Progenitor cell of endocrine pancreas (in vitro differentiated cells): ENCODE results near the gene GULP1. TPM values are rescaled to one million over a fixed set of nuclear protein-coding genes. Genes with fewer than 3 reads are reported as not detected.
"Not testable (repeated sequence)": the region's sequence is repeated elsewhere in the genome, so short reads cannot be mapped to it uniquely, and the experiment has no call there.

Experiments
- DNase-seq: peaks from one replicate; pipeline ENCODE4 v3.0.0; 2021; ENCODE audit warnings: low spot score; ENCODE audit not compliant: unreplicated experiment
- H3K27ac Mint-ChIP-seq: 2 replicates; pipeline ENCODE4 v1.8.0; 2021; ENCODE audit warnings: mild to moderate bottlenecking, moderate library complexity, mixed read lengths
- H3K27me3 Mint-ChIP-seq: 2 replicates; pipeline ENCODE4 v1.8.0; 2021; ENCODE audit warnings: mixed read lengths
- H3K36me3 Mint-ChIP-seq: 2 replicates; pipeline ENCODE4 v1.8.0; 2022; ENCODE audit warnings: mixed read lengths; ENCODE audit not compliant: insufficient read depth
- H3K4me1 Mint-ChIP-seq: 2 replicates; pipeline ENCODE4 v1.8.0; 2021; ENCODE audit warnings: low read depth, mixed read lengths
- H3K4me3 Mint-ChIP-seq: 2 replicates; pipeline ENCODE4 v1.8.0; 2021; ENCODE audit warnings: low read depth, mild to moderate bottlenecking, moderate library complexity, mixed read lengths
- H3K9me3 Mint-ChIP-seq: 2 replicates; pipeline ENCODE4 v1.8.0; 2021; ENCODE audit warnings: low read depth, mixed read lengths
- CTCF ChIP-seq: fragments of 200-600 bp; sonication (generic); IDR thresholded peaks from one replicate; pipeline ENCODE4 v1.5.0; 2021; ENCODE audit warnings: antibody characterized with exemption, mild to moderate bottlenecking; ENCODE audit not compliant: unreplicated experiment
- total RNA-seq: library from RNA; stranded (reverse); gene quantifications from 2 replicates; pipeline ENCODE4 v1.2.1, GENCODE V29; 2021

Gene GULP1
- total RNA-seq, 1 donor from 2014 or later, result 39.4 TPM

GRCh38 chr2:188551671-188552070, 260.0 kb downstream of the GULP1 start:
- Mint-ChIP-seq H3K9me3 (no peaks in the 10 kb centered on the region), H3K4me1 (no peaks in the 10 kb centered on the region), H3K27ac (peak overlapping the region; percentile 43), H3K27me3 (no peaks in the 10 kb centered on the region), H3K36me3 (peaks cover 7% of the 10 kb centered on the region), H3K4me3 (no peak overlapping the region)
- TF ChIP-seq CTCF, result no peak
- DNase-seq, result no peak

- TF ChIP-seq CTCF, result no peak
- H3K9me3 Mint-ChIP-seq, result peaks cover 24% of the 10 kb centered on the region
- no peaks in the 10 kb centered on the region for H3K27me3 Mint-ChIP-seq
- H3K27ac Mint-ChIP-seq, result no peak overlapping the region
- no peak overlapping the region for H3K4me3 Mint-ChIP-seq
- DNase-seq, result no peak
- peaks cover 28% of the 10 kb centered on the region for H3K36me3 Mint-ChIP-seq
- H3K4me1 Mint-ChIP-seq, result no peaks in the 10 kb centered on the region
Measured at GRCh38 chr2:188557081-188557480, 265.4 kb downstream of the GULP1 start.

GRCh38 chr2:188559455-188559854, 267.8 kb downstream of the GULP1 start:
- H3K4me3 Mint-ChIP-seq, H3K27me3 Mint-ChIP-seq, H3K27ac Mint-ChIP-seq, H3K4me1 Mint-ChIP-seq, DNase-seq: not testable (repeated sequence)
- Mint-ChIP-seq H3K9me3 (peaks cover 24% of the 10 kb centered on the region), H3K36me3 (peaks cover 28% of the 10 kb centered on the region)

GRCh38 chr2:188561473-188561979, 269.9 kb downstream of the GULP1 start:
- Mint-ChIP-seq H3K27me3 (no peaks in the 10 kb centered on the region), H3K27ac (no peak overlapping the region), H3K4me1 (no peaks in the 10 kb centered on the region), H3K9me3 (peaks cover 24% of the 10 kb centered on the region), H3K4me3 (no peak overlapping the region), H3K36me3 (peaks cover 22% of the 10 kb centered on the region)
- no peak for TF ChIP-seq CTCF
- DNase-seq, result no peak

GRCh38 chr2:188569431-188570165, 277.9 kb downstream of the GULP1 start:
- Mint-ChIP-seq H3K9me3 (no peaks in the 10 kb centered on the region), H3K4me1 (no peaks in the 10 kb centered on the region), H3K27ac (no peak overlapping the region), H3K27me3 (no peaks in the 10 kb centered on the region), H3K4me3 (no peak overlapping the region), H3K36me3 (peaks cover 5% of the 10 kb centered on the region)
- no peak for TF ChIP-seq CTCF
- no peak for DNase-seq

GRCh38 chr2:188570370-188570769, 278.7 kb downstream of the GULP1 start:
- Mint-ChIP-seq H3K36me3 (peaks cover 5% of the 10 kb centered on the region), H3K4me3 (no peak overlapping the region), H3K9me3 (no peaks in the 10 kb centered on the region), H3K4me1 (no peaks in the 10 kb centered on the region), H3K27me3 (no peaks in the 10 kb centered on the region), H3K27ac (no peak overlapping the region)
- no peak for DNase-seq
- TF ChIP-seq CTCF, result no peak
